22Rv1 (cell line): ENCODE results near the gene TMEM135.
A peak's percentile ranks its signal among the peaks of the same experiment; 100 is the strongest.
"Not testable (repeated sequence)": the region's sequence is repeated elsewhere in the genome, so short reads cannot be mapped to it uniquely, and the experiment has no call there.

Source experiments
- H3K27ac ChIP-seq: fragments of 450-650 bp; 2 replicates; pipeline ENCODE4 v1.5.1; 2017
- CTCF ChIP-seq: fragments of 450-650 bp; IDR thresholded peaks from 2 replicates; pipeline ENCODE4 v1.5.1; 2017; ENCODE audit warnings: mild to moderate bottlenecking
- ZFX ChIP-seq: fragments of 450-650 bp; IDR thresholded peaks from 2 replicates; pipeline ENCODE4 v1.6.1; 2017; ENCODE audit warnings: antibody characterized with exemption, borderline replicate concordance

Gene TMEM135

GRCh38 chr11:87037450-87038234 is at the start of gene TMEM135:
Gene TMEM135, plus strand, starts transcription at chr11:87037934. Its CDS starts 112 bp downstream, at chr11:87038046.
- peak; percentile 15; the same call in 1 of the 2 replicates for TF ChIP-seq CTCF
- TF ChIP-seq ZFX: no peak

GRCh38 chr11:86988351-86988881 is 49.3 kb upstream of the TMEM135 start:
- TF ChIP-seq CTCF (no peak), ZFX (no peak)
- H3K27ac ChIP-seq: no peak overlapping the region

More at GRCh38 chr11:87037450-87038234, at the start of gene TMEM135:
- peak within 1 kb of the TSS; percentile 94 for H3K27ac ChIP-seq

GRCh38 chr11:86990031-86990430 is 47.7 kb upstream of the TMEM135 start:
- TF ChIP-seq CTCF (no peak), ZFX (no peak)
- H3K27ac ChIP-seq: no peak overlapping the region

- H3K27ac ChIP-seq: no peak overlapping the region
- TF ChIP-seq CTCF (no peak), ZFX (no peak)
Measured at GRCh38 chr11:86990515-86990914, 47.2 kb upstream of the TMEM135 start.

GRCh38 chr11:86991341-86991740 is 46.4 kb upstream of the TMEM135 start:
- no peak overlapping the region for H3K27ac ChIP-seq
- no peak for TF ChIP-seq ZFX
- TF ChIP-seq CTCF: no peak

GRCh38 chr11:86992340-86992739 is 45.4 kb upstream of the TMEM135 start:
- not testable (repeated sequence) for H3K27ac ChIP-seq

GRCh38 chr11:86993031-86993430 is 44.7 kb upstream of the TMEM135 start:
- no peak for TF ChIP-seq CTCF
- no peak for TF ChIP-seq ZFX
- H3K27ac ChIP-seq: no peak overlapping the region
